Retinal pigment epithelial cell (primary cell): ENCODE measurements around the gene KRTAP10-2.

Experiments used
- DNase-seq: peaks from one replicate; pipeline ENCODE4 v3.0.0-alpha.2; 2010; ENCODE audit warnings: low read depth
- H3K4me3 ChIP-seq: 2 replicates; pipeline ENCODE4 v1.5.1; 2011; ENCODE audit warnings: mild to moderate bottlenecking, low read length, control low read depth, moderate library complexity
- CTCF ChIP-seq: conservative IDR thresholded peaks from 2 replicates; pipeline ENCODE4 v1.5.1; 2011; ENCODE audit warnings: low read depth, low read length, control low read depth, inconsistent platforms

Gene KRTAP10-2

GRCh38 chr21:44539991-44540666 lies 11.2 kb downstream of the KRTAP10-2 start, which contains the start of gene KRTAP10-1:
TSS of gene KRTAP10-1 (minus strand) at chr21:44540195. CDS start at chr21:44540150, 45 bp downstream.
- TF ChIP-seq CTCF = no peak
- DNase-seq = no peak
- H3K4me3 ChIP-seq = no peak within 1 kb of the TSS

GRCh38 chr21:44539046-44539445 lies 12.3 kb downstream of the KRTAP10-2 start:
- no peak overlapping the region for H3K4me3 ChIP-seq
- DNase-seq = no peak
- no peak for TF ChIP-seq CTCF

GRCh38 chr21:44537930-44538911 lies 13.1 kb downstream of the KRTAP10-2 start:
- no peak overlapping the region for H3K4me3 ChIP-seq
- no peak for DNase-seq
- TF ChIP-seq CTCF = no peak

- H3K4me3 ChIP-seq = no peak overlapping the region
- no peak for DNase-seq
- TF ChIP-seq CTCF = no peak
These were observed 15.3 kb downstream of the KRTAP10-2 start for GRCh38 chr21:44535963-44536362.

GRCh38 chr21:44534688-44535087 lies 16.6 kb downstream of the KRTAP10-2 start:
- DNase-seq = no peak
- no peak for TF ChIP-seq CTCF
- H3K4me3 ChIP-seq = no peak overlapping the region

- H3K4me3 ChIP-seq = no peak overlapping the region
- no peak for DNase-seq
- TF ChIP-seq CTCF = no peak
These were observed 17.2 kb downstream of the KRTAP10-2 start for GRCh38 chr21:44533891-44534627.
